HepG2 (cell line): ENCODE measurements around the gene HES6. TPM values are rescaled to one million over a fixed set of nuclear protein-coding genes. Genes with fewer than 3 reads are reported as not detected.
A peak's percentile ranks its signal among the peaks of the same experiment; 100 is the strongest.

Experiments used
- AFF4 ChIP-seq: sonication (generic); formaldehyde crosslinking; IDR thresholded peaks from 2 replicates; pipeline ENCODE4 v1.4.0; 2020; ENCODE audit warnings: missing genetic modification reagents
- BRD4 ChIP-seq: sonication (generic); formaldehyde crosslinking; IDR thresholded peaks from 2 replicates; pipeline ENCODE4 v1.4.0; 2020; ENCODE audit warnings: missing genetic modification reagents
- CBFB ChIP-seq: sonication (generic); formaldehyde crosslinking; IDR thresholded peaks from 2 replicates; pipeline ENCODE4 v1.4.0; 2020; ENCODE audit warnings: missing genetic modification reagents
- CENPX ChIP-seq: sonication (generic); formaldehyde crosslinking; IDR thresholded peaks from 2 replicates; pipeline ENCODE4 v1.9.0; 2021; ENCODE audit warnings: mild to moderate bottlenecking, missing genetic modification reagents, moderate library complexity
- GABPB1 ChIP-seq: IDR thresholded peaks from 2 replicates; pipeline ENCODE4 v1.6.1; 2016; ENCODE audit warnings: mild to moderate bottlenecking, missing genetic modification reagents, moderate library complexity, missing compliant biosample characterization
- GATA4 ChIP-seq: sonication (generic); IDR thresholded peaks from 2 replicates; pipeline ENCODE4 v1.6.1; 2016; ENCODE audit warnings: antibody characterized with exemption, low read depth, borderline replicate concordance
- HHEX ChIP-seq: IDR thresholded peaks from 2 replicates; pipeline ENCODE4 v1.6.1; 2016; ENCODE audit warnings: control low read depth
- KDM4B ChIP-seq: sonication (generic); formaldehyde crosslinking; IDR thresholded peaks from 2 replicates; pipeline ENCODE4 v1.4.0; 2020; ENCODE audit warnings: missing genetic modification reagents
- KDM5A ChIP-seq: fragments of 200-600 bp; sonication (generic); IDR thresholded peaks from 2 replicates; pipeline ENCODE4 v1.7.0; 2018; ENCODE audit warnings: antibody characterized with exemption, mild to moderate bottlenecking, low read length, borderline replicate concordance
- MAZ ChIP-seq, 2 experiments: sonication (generic) in 1 of 2; formaldehyde crosslinking in 1 of 2; IDR thresholded peaks; 2 replicates each; pipeline versions ENCODE4 v1.5.0 to v1.6.1; 2012 to 2020; ENCODE audit warnings: low read depth in 2 of 2, mild to moderate bottlenecking in 2 of 2, borderline replicate concordance in 1 of 2, improper control_type of control experiment in 1 of 2, low read length in 1 of 2, missing genetic modification reagents in 1 of 2, moderate library complexity in 1 of 2
- NFKB2 ChIP-seq: sonication (generic); formaldehyde crosslinking; IDR thresholded peaks from 2 replicates; pipeline ENCODE4 v1.4.0; 2020; ENCODE audit warnings: missing genetic modification reagents, borderline replicate concordance
- ONECUT2 ChIP-seq: sonication (generic); formaldehyde crosslinking; IDR thresholded peaks from 2 replicates; pipeline ENCODE4 v1.4.0; 2020; ENCODE audit warnings: missing genetic modification reagents
- SALL2 ChIP-seq: sonication (generic); formaldehyde crosslinking; IDR thresholded peaks from 2 replicates; pipeline ENCODE4 v1.8.1; 2023; ENCODE audit warnings: mild to moderate bottlenecking, missing genetic modification reagents, inconsistent platforms
- SIX1 ChIP-seq: sonication (generic); formaldehyde crosslinking; IDR thresholded peaks from 2 replicates; pipeline ENCODE4 v1.4.0; 2020; ENCODE audit warnings: missing genetic modification reagents, borderline replicate concordance
- U2AF1 ChIP-seq: fragments of 200-400 bp; formaldehyde crosslinking; optimal IDR thresholded peaks from 2 replicates; pipeline ENCODE3; 2017; ENCODE audit warnings: mild to moderate bottlenecking, low read depth, low read length
- ZNF841 ChIP-seq: sonication (generic); formaldehyde crosslinking; IDR thresholded peaks from 2 replicates; pipeline ENCODE4 v1.8.1; 2023; ENCODE audit warnings: missing genetic modification reagents, borderline replicate concordance
- polyA plus RNA-seq, 8 experiments: library from polyadenylated mRNA; depleted of rRNA in 3 of 8; stranded (reverse) in 7 of 8; unstranded in 1 of 8; fragments of >200 nt; fragmentation: Illumina TruSeq in 4 of 8; extraction: Trizol in 4 of 8; gene quantifications; 2 replicates each; pipeline versions ENCODE4 v1.2.1 to v1.2.3, GENCODE V29; 2011 to 2016; ENCODE audit warnings: low read depth in 4 of 8, missing spikeins in 1 of 8, mixed read lengths in 1 of 8; ENCODE audit not compliant: insufficient read depth in 1 of 8
- total RNA-seq, 5 experiments: library from RNA; depleted of rRNA; stranded (reverse); fragments of >200 nt; fragmentation: Illumina TruSeq; extraction: Trizol; gene quantifications; 2 replicates each; pipeline ENCODE4 v1.2.3, GENCODE V29; 2016; ENCODE audit warnings: low read depth in 1 of 5
- TF ChIP-seq, protein P1 (sequence below): sonication (generic); formaldehyde crosslinking; IDR thresholded peaks from 2 replicates; pipeline ENCODE4 v1.4.0; 2020; ENCODE audit warnings: missing genetic modification reagents
- TF ChIP-seq, protein P2 (sequence below): sonication (generic); formaldehyde crosslinking; IDR thresholded peaks from 2 replicates; pipeline ENCODE4 v1.5.1; 2020; ENCODE audit warnings: mild to moderate bottlenecking, missing genetic modification reagents, moderate library complexity
- TF ChIP-seq, protein P3 (sequence below): sonication (generic); formaldehyde crosslinking; IDR thresholded peaks from 2 replicates; pipeline ENCODE4 v1.4.0; 2020; ENCODE audit warnings: mild to moderate bottlenecking, low read depth, missing genetic modification reagents

Gene HES6
- total and polyA plus RNA-seq, 2 of the 13 experiments (the other 11 are each of a cell fraction or from before 2014, with no cell fraction given) = 19.5 to 82.8 TPM

DNA sequence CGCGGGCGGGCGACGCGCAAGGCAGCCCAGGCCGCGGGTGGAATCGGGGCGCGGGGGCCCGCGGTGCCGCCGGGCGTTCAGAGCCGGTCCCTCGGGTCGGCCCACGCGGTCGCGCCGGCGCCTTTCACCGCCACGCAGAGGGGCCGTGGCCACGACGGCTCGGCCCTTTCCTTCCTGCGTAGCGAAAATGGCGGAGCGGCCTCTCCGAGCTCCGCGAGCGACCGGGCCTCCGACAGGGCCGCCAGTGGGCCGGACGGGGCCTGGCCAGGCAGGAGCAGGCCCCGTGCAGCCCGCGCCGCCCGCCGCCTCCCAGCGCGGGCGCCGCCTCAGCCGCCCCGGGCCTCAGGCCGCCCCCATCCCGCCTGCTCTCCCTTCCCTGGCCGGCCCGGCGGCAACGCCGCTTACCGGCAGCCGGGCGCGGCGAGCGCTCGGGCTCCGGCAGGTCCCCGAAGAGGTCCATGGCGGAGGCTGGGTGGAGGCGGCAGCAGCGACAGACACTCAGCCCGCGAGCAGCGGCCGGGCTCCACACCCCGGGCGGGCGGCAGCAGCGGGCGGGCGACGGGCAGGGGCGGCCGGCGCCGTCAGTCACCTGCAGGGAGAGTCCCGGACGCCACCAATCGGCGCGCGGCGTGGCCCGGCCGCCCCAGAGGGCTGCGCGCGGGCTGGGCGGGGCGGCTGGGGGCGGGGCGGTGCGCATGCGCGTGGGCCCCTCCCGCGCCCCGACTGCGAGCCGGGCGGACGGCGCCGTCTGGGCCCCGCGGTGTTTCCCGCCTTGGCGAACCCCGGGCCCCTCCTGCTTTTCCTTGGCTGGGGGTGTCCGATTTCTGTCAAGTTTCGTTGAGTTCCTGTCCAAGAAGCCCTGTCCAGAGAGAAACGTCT, 36.5 kb downstream of the HES6 start, which contains the start of gene ILKAP (continued):
- TF ChIP-seq, protein P1, sequence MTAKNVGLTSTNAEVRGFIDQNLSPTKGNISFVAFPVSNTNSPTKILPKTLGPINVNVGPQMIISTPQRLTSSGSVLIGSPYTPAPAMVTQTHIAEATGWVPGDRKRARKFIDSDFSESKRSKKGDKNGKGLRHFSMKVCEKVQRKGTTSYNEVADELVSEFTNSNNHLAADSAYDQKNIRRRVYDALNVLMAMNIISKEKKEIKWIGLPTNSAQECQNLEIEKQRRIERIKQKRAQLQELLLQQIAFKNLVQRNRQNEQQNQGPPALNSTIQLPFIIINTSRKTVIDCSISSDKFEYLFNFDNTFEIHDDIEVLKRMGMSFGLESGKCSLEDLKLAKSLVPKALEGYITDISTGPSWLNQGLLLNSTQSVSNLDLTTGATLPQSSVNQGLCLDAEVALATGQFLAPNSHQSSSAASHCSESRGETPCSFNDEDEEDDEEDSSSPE (CRISPR knock-in tag) = peak; percentile 88
- TF ChIP-seq, protein P2, sequence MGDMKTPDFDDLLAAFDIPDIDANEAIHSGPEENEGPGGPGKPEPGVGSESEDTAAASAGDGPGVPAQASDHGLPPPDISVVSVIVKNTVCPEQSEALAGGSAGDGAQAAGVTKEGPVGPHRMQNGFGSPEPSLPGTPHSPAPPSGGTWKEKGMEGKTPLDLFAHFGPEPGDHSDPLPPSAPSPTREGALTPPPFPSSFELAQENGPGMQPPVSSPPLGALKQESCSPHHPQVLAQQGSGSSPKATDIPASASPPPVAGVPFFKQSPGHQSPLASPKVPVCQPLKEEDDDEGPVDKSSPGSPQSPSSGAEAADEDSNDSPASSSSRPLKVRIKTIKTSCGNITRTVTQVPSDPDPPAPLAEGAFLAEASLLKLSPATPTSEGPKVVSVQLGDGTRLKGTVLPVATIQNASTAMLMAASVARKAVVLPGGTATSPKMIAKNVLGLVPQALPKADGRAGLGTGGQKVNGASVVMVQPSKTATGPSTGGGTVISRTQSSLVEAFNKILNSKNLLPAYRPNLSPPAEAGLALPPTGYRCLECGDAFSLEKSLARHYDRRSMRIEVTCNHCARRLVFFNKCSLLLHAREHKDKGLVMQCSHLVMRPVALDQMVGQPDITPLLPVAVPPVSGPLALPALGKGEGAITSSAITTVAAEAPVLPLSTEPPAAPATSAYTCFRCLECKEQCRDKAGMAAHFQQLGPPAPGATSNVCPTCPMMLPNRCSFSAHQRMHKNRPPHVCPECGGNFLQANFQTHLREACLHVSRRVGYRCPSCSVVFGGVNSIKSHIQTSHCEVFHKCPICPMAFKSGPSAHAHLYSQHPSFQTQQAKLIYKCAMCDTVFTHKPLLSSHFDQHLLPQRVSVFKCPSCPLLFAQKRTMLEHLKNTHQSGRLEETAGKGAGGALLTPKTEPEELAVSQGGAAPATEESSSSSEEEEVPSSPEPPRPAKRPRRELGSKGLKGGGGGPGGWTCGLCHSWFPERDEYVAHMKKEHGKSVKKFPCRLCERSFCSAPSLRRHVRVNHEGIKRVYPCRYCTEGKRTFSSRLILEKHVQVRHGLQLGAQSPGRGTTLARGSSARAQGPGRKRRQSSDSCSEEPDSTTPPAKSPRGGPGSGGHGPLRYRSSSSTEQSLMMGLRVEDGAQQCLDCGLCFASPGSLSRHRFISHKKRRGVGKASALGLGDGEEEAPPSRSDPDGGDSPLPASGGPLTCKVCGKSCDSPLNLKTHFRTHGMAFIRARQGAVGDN (CRISPR knock-in tag) = peak; percentile 80
- TF ChIP-seq, protein P3, sequence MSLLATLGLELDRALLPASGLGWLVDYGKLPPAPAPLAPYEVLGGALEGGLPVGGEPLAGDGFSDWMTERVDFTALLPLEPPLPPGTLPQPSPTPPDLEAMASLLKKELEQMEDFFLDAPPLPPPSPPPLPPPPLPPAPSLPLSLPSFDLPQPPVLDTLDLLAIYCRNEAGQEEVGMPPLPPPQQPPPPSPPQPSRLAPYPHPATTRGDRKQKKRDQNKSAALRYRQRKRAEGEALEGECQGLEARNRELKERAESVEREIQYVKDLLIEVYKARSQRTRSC (CRISPR knock-in tag) = 0 out of 2 replicates have a peak, but pooled peaks have one; percentile 79
- TF ChIP-seq U2AF1 = no peak
- no peak for TF ChIP-seq HHEX
- no peak for TF ChIP-seq AFF4 (CRISPR knock-in tag)
- no peak for TF ChIP-seq SIX1 (CRISPR knock-in tag)
- no peak for TF ChIP-seq MAZ (IDR thresholded peaks at IDR 0.05; ENCODE audit: borderline replicate concordance, low read depth, low read length)
- TF ChIP-seq MAZ (CRISPR knock-in tag; IDR thresholded peaks at IDR 0.05; ENCODE audit: low read depth) = peak; percentile 19; the same call in 1 of the 2 replicates
- no peak for TF ChIP-seq KDM4B (CRISPR knock-in tag)
- TF ChIP-seq ONECUT2 (CRISPR knock-in tag) = no peak
- TF ChIP-seq CENPX = no peak
- TF ChIP-seq GABPB1 (CRISPR knock-in tag) = peak; percentile 34
- TF ChIP-seq GATA4 = peak; percentile 70; the same call in 1 of the 2 replicates
- TF ChIP-seq BRD4 (CRISPR knock-in tag) = no peak
- peak; percentile 67; the same call in 1 of the 2 replicates for TF ChIP-seq ZNF841 (CRISPR knock-in tag)
- TF ChIP-seq KDM5A = no peak
- TF ChIP-seq SALL2 (CRISPR knock-in tag) = peak; percentile 74; the same call in 1 of the 2 replicates
- TF ChIP-seq NFKB2 (CRISPR knock-in tag) = peak; percentile 68; the same call in 1 of the 2 replicates
- peak; percentile 10; the same call in 1 of the 2 replicates for TF ChIP-seq CBFB
